NT2/D1 (cell line): Measurements from ENCODE around the gene RBM47.
"Not testable (repeated sequence)": the region's sequence is repeated elsewhere in the genome, so short reads cannot be mapped to it uniquely, and the experiment has no call there.

Experiments
- DNase-seq: peaks from one replicate; pipeline ENCODE4 v3.0.0-alpha.2; 2011; ENCODE audit warnings: low read depth, low spot score
- H3K27me3 ChIP-seq: 2 replicates; pipeline ENCODE4 v1.6.0; 2011; ENCODE audit warnings: mild to moderate bottlenecking; ENCODE audit not compliant: insufficient read length, insufficient read depth
- H3K36me3 ChIP-seq: 2 replicates; pipeline ENCODE4 v1.6.1; 2011; ENCODE audit warnings: mild to moderate bottlenecking, low read length, mixed read lengths; ENCODE audit not compliant: insufficient read depth, insufficient read length
- H3K4me1 ChIP-seq: 2 replicates; pipeline ENCODE4 v1.5.1; 2011; ENCODE audit not compliant: insufficient read depth, insufficient read length
- H3K4me3 ChIP-seq: 2 replicates; pipeline ENCODE4 v1.5.1; 2011; ENCODE audit warnings: low read depth; ENCODE audit not compliant: insufficient read length
- H3K9ac ChIP-seq: 2 replicates; pipeline ENCODE4 v1.6.0; 2011; ENCODE audit warnings: low read depth; ENCODE audit not compliant: insufficient read length
- H3K9me3 ChIP-seq: 2 replicates; pipeline ENCODE4 v1.5.1; 2011; ENCODE audit warnings: mild to moderate bottlenecking, low read length; ENCODE audit not compliant: insufficient read depth
- SUZ12 ChIP-seq: IDR thresholded peaks from 2 replicates; pipeline ENCODE4 v1.6.1; 2011; ENCODE audit not compliant: insufficient read length, insufficient read depth; ENCODE audit errors: extremely low read depth
- YY1 ChIP-seq: IDR thresholded peaks from 2 replicates; pipeline ENCODE4 v1.6.1; 2011; ENCODE audit not compliant: insufficient read length, insufficient read depth
- ZNF274 ChIP-seq: IDR thresholded peaks from 2 replicates; pipeline ENCODE4 v1.6.1; 2011; ENCODE audit warnings: mild to moderate bottlenecking, low read depth, low read length

The RBM47 gene

GRCh38 chr4:40412866-40413795 lies 216.5 kb downstream of the RBM47 start:
- H3K9me3 ChIP-seq = no peaks in the 10 kb centered on the region
- peaks cover 1% of the 10 kb centered on the region for H3K4me1 ChIP-seq
- TF ChIP-seq ZNF274 (no peak), SUZ12 (no peak), YY1 (no peak)
- no peak for DNase-seq
- no peaks in the 10 kb centered on the region for H3K27me3 ChIP-seq
- H3K9ac ChIP-seq = no peak overlapping the region
- no peaks in the 10 kb centered on the region for H3K36me3 ChIP-seq
- H3K4me3 ChIP-seq = no peak overlapping the region

GRCh38 chr4:40412388-40412787 lies 217.3 kb downstream of the RBM47 start:
- DNase-seq = no peak
- Histone ChIP-seq H3K9me3 (peaks cover 4% of the 10 kb centered on the region; the same call in 1 of the 2 replicates), H3K9ac (no peak overlapping the region), H3K4me1 (peaks cover 1% of the 10 kb centered on the region), H3K36me3 (no peaks in the 10 kb centered on the region), H3K4me3 (no peak overlapping the region), H3K27me3 (no peaks in the 10 kb centered on the region)
- TF ChIP-seq YY1 = no peak
- no peak for TF ChIP-seq ZNF274
- no peak for TF ChIP-seq SUZ12

- H3K4me3 ChIP-seq = no peak overlapping the region
- peaks cover 17% of the 10 kb centered on the region; the same call in 1 of the 2 replicates for H3K9me3 ChIP-seq
- TF ChIP-seq ZNF274 (no peak), YY1 (no peak), SUZ12 (no peak)
- H3K4me1 ChIP-seq = peaks cover 1% of the 10 kb centered on the region
- no peaks in the 10 kb centered on the region for H3K27me3 ChIP-seq
- H3K9ac ChIP-seq = no peak overlapping the region
- no peak for DNase-seq
- no peaks in the 10 kb centered on the region for H3K36me3 ChIP-seq
Measured at GRCh38 chr4:40409835-40410234, 219.8 kb downstream of the RBM47 start.

GRCh38 chr4:40407468-40407867 lies 222.2 kb downstream of the RBM47 start:
- not testable (repeated sequence) for H3K9ac ChIP-seq, H3K27me3 ChIP-seq, H3K36me3 ChIP-seq, H3K4me1 ChIP-seq, DNase-seq, H3K4me3 ChIP-seq
- peaks cover 17% of the 10 kb centered on the region; the same call in 1 of the 2 replicates for H3K9me3 ChIP-seq

DNA sequence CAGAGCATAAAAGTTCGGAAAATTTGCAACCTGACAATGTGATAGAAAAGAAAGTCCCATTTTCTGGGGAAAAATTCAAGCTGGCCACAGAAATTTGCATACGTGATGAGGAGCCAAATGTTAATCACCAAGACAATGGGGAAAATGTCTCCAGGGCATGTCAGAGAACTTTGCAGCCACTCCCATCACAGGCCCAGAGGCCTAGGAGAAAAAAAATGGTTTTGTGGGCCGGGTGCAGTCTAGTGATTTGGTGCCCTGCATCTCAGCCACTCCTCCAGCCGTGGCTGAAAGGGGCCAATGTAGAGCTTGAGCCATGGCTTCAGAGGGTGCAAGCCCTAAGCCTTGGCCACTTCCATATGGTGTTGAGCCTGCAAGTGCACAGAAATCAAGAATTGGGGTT lies 223.3 kb downstream of the RBM47 start:
- no peak overlapping the region for H3K9ac ChIP-seq
- H3K27me3 ChIP-seq = no peaks in the 10 kb centered on the region
- no peak for TF ChIP-seq ZNF274
- no peak for TF ChIP-seq SUZ12
- TF ChIP-seq YY1 = no peak
- peaks cover 1% of the 10 kb centered on the region for H3K4me1 ChIP-seq
- peaks cover 17% of the 10 kb centered on the region; the same call in 1 of the 2 replicates for H3K9me3 ChIP-seq
- H3K36me3 ChIP-seq = no peaks in the 10 kb centered on the region
- DNase-seq = no peak
- H3K4me3 ChIP-seq = no peak overlapping the region

- no peaks in the 10 kb centered on the region for H3K27me3 ChIP-seq
- no peaks in the 10 kb centered on the region for H3K36me3 ChIP-seq
- H3K9me3 ChIP-seq = peaks cover 17% of the 10 kb centered on the region; the same call in 1 of the 2 replicates
- TF ChIP-seq YY1 (no peak), ZNF274 (no peak)
- DNase-seq = no peak
- no peak overlapping the region for H3K9ac ChIP-seq
- no peaks in the 10 kb centered on the region for H3K4me1 ChIP-seq
- no peak overlapping the region for H3K4me3 ChIP-seq
Measured at GRCh38 chr4:40405193-40405592, 224.5 kb downstream of the RBM47 start.

DNA sequence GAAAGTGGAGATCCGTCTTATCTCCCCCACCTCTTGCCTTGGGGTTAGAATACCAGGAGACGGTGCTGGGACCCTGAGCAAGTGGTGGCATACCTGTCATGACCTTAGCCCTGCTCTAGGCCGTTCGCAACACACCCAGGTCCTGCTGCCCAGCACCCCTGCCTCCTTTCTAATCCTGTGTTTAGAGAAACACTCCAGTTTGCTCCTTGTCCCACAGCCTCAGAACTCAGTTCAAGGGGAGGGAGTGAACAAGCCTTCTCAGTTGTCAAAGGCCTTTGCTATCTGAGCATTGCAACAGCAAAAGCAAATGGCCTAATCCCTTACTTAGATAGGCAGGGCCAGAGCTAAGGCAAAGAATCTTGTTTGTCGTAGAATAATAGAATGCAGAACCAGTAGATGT lies 226.6 kb downstream of the RBM47 start:
- H3K27me3 ChIP-seq = no peaks in the 10 kb centered on the region
- no peaks in the 10 kb centered on the region for H3K36me3 ChIP-seq
- no peaks in the 10 kb centered on the region for H3K4me1 ChIP-seq
- DNase-seq = no peak
- no peak overlapping the region for H3K9ac ChIP-seq
- no peak overlapping the region for H3K4me3 ChIP-seq
- peaks cover 17% of the 10 kb centered on the region; the same call in 1 of the 2 replicates for H3K9me3 ChIP-seq
- TF ChIP-seq YY1 (no peak), SUZ12 (no peak), ZNF274 (no peak)
